Stimulated activated naive CD8-positive, alpha-beta T cell treated with anti-CD3 and anti-CD28 coated beads, Interleukin-15, Interleukin-2, amounts not matched to agents 100 ng/mL and 50 ng/mL, for 24 hours (primary cell): ENCODE results near the gene WWOX.
"Not testable (repeated sequence)": the region's sequence is repeated elsewhere in the genome, so short reads cannot be mapped to it uniquely, and the experiment has no call there.

Experiments
- H3K27ac Mint-ChIP-seq: one replicate; pipeline ENCODE4 v1.8.0; 2021; ENCODE audit warnings: mild to moderate bottlenecking, mixed read lengths
- H3K27me3 Mint-ChIP-seq: one replicate; pipeline ENCODE4 v1.8.0; 2021; ENCODE audit warnings: mixed read lengths
- H3K36me3 Mint-ChIP-seq: one replicate; pipeline ENCODE4 v1.8.0; 2021; ENCODE audit warnings: low read depth, mixed read lengths
- H3K4me1 Mint-ChIP-seq: one replicate; pipeline ENCODE4 v1.8.0; 2021; ENCODE audit warnings: low read depth, mixed read lengths
- H3K4me3 Mint-ChIP-seq: one replicate; pipeline ENCODE4 v1.8.0; 2021; ENCODE audit warnings: mild to moderate bottlenecking, mixed read lengths
- H3K9me3 Mint-ChIP-seq: one replicate; pipeline ENCODE4 v1.8.0; 2021; ENCODE audit warnings: mixed read lengths

WWOX gene

DNA sequence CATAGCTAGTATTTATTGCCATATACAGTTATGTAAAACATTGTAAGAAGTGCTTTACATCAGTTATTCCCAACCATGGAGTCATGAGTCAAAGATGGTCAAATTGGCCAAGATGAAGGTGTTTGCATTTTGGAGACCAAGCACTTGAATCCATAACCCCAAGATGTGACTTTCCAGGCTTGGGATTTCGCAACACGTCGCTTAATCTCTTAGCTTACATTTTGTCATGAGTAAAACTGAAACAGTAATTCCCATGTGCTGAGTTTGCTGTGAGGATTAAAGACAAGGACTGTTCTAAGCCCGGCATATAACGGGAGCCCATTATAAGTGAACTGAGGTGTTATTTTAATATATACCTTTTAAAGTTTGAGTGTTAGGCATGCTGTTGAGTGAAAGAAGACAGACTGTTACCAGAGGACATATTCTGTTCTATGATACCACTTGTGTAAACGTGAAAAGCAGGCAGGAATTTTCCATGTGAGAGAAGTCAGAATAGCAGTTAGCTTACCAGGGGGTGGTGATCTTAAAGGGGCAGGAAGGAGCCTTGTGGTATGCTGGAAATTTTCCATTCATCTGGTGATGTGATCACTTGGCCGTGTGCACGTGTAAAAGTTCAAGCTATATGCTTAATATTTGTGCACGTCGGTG, 484.9 kb downstream of the WWOX start:
- H3K36me3 Mint-ChIP-seq = no peaks in the 10 kb centered on the region
- peaks cover under 1% of the 10 kb centered on the region for H3K9me3 Mint-ChIP-seq
- no peaks in the 10 kb centered on the region for H3K27me3 Mint-ChIP-seq
- no peak overlapping the region for H3K27ac Mint-ChIP-seq
- no peaks in the 10 kb centered on the region for H3K4me1 Mint-ChIP-seq
- no peak overlapping the region for H3K4me3 Mint-ChIP-seq

DNA sequence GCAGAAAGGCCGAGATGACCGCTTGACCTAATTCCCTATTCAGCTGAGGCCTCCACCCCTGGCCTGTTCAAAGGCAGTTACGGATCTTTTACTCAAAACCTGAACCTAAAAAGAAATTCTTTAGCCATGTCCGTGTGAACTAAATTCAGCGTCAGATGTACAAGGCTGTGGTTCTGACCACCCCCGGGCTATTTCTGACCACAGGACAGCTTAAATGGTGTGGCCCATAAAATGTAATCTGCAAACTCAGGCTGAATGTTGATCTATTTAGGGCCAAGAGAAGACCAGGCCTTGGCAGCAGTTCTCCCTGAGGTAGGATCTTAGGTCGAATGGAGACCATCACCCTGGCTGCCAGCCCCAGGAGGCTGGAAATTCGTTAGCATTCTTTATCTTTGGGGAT, 485.5 kb downstream of the WWOX start:
- Mint-ChIP-seq H3K36me3 (no peaks in the 10 kb centered on the region), H3K9me3 (no peaks in the 10 kb centered on the region), H3K27me3 (no peaks in the 10 kb centered on the region), H3K4me3 (no peak overlapping the region), H3K27ac (no peak overlapping the region), H3K4me1 (no peaks in the 10 kb centered on the region)

DNA sequence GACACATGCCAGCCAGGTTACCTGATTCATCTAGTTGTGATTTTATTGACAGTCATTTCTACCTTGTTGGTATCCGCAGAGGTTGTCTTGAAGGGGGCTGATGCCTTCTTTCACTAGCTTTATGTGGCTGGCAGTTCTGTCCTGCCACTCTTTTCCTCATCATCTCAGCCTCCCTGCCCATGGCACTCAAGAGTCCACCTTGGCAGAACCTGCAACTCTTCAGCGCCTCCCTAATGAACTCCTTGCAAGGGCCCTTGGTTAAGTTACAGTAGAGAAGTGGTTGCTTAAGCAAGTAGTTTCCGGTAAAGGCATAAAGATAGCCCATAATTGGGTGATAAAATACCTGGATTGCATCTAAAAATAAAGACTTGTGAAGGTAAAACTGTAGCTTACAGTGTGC, 489.9 kb downstream of the WWOX start:
- H3K36me3 Mint-ChIP-seq = no peaks in the 10 kb centered on the region
- no peaks in the 10 kb centered on the region for H3K9me3 Mint-ChIP-seq
- no peak overlapping the region for H3K4me3 Mint-ChIP-seq
- no peaks in the 10 kb centered on the region for H3K27me3 Mint-ChIP-seq
- H3K4me1 Mint-ChIP-seq = no peaks in the 10 kb centered on the region
- H3K27ac Mint-ChIP-seq = no peak overlapping the region

DNA sequence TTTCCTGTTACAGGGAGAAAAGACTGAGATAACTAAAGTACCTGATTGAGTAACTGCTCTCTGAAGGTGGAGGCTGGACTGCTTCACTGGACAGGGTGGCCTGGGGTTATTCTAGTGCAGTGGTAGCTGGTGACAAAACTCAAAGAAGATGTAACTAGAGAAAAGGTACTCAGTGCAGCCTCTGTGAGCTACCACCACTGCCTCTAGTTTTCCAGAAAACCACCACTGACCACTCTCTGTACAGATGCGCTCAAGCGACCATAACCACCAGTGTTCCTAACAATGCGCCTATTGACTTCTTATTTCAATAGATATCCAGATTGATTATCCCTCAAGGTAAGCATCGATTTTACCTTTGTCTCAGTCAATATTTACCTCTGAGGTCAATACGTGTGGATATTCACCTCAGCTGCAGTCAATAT, 492.2 kb downstream of the WWOX start:
- no peak overlapping the region for H3K4me3 Mint-ChIP-seq
- no peaks in the 10 kb centered on the region for H3K36me3 Mint-ChIP-seq
- no peaks in the 10 kb centered on the region for H3K4me1 Mint-ChIP-seq
- no peak overlapping the region for H3K27ac Mint-ChIP-seq
- H3K9me3 Mint-ChIP-seq = no peaks in the 10 kb centered on the region
- no peaks in the 10 kb centered on the region for H3K27me3 Mint-ChIP-seq

DNA sequence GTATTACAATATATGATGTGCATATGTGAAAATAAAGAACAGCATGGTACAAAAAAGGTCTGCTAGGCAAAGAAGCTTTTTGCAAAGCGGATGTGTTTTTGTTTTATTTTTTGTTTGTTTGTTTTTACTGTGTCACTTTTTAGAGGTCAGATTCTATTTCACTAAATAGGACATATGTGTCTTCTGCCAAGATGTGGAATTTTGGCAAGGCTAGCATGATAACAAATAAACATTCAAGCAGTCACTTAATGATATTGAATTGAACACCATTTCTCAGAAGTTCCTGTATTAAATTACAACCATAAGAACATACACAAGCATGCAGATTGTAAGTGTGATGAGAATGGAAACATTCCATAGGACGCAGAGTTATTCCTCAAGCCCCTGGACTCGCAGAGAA, 492.7 kb downstream of the WWOX start:
- Mint-ChIP-seq H3K36me3 (no peaks in the 10 kb centered on the region), H3K9me3 (no peaks in the 10 kb centered on the region), H3K27me3 (no peaks in the 10 kb centered on the region), H3K27ac (no peak overlapping the region), H3K4me1 (no peaks in the 10 kb centered on the region), H3K4me3 (no peak overlapping the region)

DNA sequence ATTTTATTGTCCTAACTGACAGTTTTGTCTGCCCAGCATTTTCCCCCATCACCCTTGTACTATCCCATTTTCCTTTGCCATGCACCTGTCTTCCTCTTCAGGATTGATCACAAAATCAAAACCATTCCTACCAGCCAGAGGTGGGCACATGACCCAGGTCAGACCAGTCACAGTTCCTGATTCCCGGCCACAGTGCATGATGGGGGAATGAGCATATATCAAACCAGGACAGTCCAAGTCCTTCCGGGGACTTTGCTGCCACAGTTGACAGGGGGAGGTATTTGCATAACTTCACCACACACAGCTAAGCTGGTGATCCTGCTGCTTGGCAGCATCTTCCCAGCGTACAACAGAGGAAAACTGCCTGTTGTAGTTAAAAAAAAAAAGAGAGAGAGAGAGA, 493.9 kb downstream of the WWOX start:
- no peaks in the 10 kb centered on the region for H3K27me3 Mint-ChIP-seq
- H3K9me3 Mint-ChIP-seq = no peaks in the 10 kb centered on the region
- no peaks in the 10 kb centered on the region for H3K36me3 Mint-ChIP-seq
- H3K27ac Mint-ChIP-seq = no peak overlapping the region
- H3K4me1 Mint-ChIP-seq = no peaks in the 10 kb centered on the region
- H3K4me3 Mint-ChIP-seq = no peak overlapping the region

DNA sequence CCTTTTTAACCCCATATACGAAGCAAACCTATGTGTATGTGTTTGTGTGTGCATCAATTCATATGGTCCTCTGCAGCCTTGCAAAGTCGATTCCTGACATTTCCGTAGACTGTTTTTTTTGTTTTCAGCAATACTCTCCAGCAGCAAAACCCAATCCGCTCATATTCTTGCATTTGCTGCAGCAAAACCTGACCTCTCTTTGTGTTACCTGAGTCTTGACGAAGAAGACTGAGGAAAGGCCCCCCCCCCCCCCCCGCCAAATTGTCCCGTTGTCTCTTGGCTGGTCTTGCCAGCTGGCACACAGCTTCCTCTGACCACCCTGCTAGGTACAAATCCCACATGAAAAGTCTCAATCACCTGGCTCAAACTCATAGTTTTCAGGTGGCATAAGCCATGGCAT, 494.7 kb downstream of the WWOX start:
- no peaks in the 10 kb centered on the region for H3K4me1 Mint-ChIP-seq
- H3K4me3 Mint-ChIP-seq = no peak overlapping the region
- no peak overlapping the region for H3K27ac Mint-ChIP-seq
- H3K36me3 Mint-ChIP-seq = no peaks in the 10 kb centered on the region
- no peaks in the 10 kb centered on the region for H3K27me3 Mint-ChIP-seq
- H3K9me3 Mint-ChIP-seq = no peaks in the 10 kb centered on the region

DNA sequence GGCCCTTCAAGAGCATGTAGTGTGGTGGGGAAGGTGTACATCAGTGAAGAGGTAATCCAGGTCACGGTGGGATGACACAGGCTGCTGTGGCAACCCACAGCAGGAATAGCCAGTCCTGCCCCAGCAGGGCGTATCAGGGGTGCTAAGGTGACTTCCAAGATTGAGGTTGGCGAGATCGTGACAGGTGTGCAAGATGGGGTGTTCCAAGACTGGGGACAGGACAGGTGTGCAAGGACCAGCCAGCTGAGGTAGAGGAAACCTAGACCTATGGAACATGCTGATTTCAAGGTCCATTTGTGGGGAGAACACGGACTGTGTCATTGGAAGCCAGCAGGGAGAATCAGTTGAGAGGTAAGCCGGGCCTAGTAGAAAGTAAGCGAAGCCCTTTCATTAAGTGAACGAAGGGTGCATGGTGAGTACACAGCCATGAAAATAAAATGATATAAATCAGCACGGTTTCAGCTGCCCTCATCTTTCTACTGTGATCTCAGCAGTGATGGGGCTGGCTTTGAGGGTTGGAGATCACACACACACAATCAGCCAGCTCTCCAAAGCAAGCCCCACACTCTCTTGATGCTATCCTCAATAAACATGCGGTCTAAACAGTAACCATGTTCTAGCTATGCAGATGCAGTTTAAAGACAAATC, 497.0 kb downstream of the WWOX start:
- Mint-ChIP-seq H3K27me3 (no peaks in the 10 kb centered on the region), H3K4me3 (no peak overlapping the region), H3K9me3 (no peaks in the 10 kb centered on the region), H3K36me3 (no peaks in the 10 kb centered on the region), H3K27ac (no peak overlapping the region), H3K4me1 (no peaks in the 10 kb centered on the region)

DNA sequence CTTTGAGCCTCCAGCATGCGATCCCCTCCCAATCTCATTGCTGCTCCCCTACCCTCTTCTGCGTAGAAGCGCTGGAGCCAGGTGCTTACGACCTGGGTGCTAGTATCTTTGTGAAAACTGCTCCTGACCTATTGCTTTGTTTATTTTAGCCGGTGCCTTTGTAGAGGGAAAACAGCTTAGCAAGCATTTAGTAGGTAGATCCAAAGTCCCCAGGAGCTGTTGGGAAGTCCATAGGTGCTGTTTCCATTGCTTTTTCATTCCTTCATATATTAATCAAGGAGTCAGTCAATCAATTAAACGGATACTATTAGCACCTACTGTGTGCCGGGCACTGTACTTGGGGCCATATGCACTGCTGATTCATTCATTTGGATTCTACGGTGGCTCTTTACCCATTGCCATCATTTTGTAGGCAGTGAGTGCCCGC, 497.6 kb downstream of the WWOX start:
- H3K9me3 Mint-ChIP-seq = no peaks in the 10 kb centered on the region
- no peaks in the 10 kb centered on the region for H3K4me1 Mint-ChIP-seq
- no peak overlapping the region for H3K27ac Mint-ChIP-seq
- H3K27me3 Mint-ChIP-seq = no peaks in the 10 kb centered on the region
- no peaks in the 10 kb centered on the region for H3K36me3 Mint-ChIP-seq
- no peak overlapping the region for H3K4me3 Mint-ChIP-seq

DNA sequence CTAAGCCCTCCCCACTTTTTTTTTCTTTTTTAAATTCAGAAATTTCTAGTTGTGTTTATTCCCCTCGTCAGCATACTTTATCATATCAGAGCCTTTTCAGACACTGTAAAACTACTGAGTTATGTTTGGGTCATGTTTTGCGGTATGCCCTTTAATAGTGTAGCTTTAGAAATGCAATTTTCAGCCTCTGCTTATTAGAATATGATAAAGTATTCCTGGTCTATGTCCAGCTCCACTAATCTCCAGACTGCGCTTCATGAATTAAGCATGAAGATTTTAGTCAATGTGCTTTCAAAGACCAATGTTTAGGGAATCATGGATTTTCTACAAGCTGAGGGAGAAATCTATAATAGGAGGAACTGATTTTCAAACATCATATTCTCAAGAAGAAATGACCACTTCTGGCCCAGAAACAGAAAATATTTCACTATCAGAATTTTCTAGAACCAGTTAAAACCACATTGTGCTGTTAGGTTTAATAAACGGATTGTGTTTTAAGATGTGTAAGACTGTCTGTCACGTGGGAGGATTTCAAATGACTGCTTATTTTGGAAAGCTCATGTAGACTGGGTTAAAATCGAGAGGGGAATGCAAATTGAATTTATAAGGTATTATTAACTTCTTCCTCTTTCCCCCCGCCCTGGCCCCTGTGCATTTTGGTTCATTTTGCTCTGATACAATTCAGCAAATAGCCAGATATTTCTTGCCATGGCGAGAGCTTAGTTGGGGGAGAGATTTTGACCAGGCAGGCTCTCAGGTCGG, 498.5 kb downstream of the WWOX start:
- no peak overlapping the region for H3K27ac Mint-ChIP-seq
- H3K4me3 Mint-ChIP-seq = no peak overlapping the region
- no peaks in the 10 kb centered on the region for H3K9me3 Mint-ChIP-seq
- no peaks in the 10 kb centered on the region for H3K4me1 Mint-ChIP-seq
- H3K27me3 Mint-ChIP-seq = no peaks in the 10 kb centered on the region
- no peaks in the 10 kb centered on the region for H3K36me3 Mint-ChIP-seq

DNA sequence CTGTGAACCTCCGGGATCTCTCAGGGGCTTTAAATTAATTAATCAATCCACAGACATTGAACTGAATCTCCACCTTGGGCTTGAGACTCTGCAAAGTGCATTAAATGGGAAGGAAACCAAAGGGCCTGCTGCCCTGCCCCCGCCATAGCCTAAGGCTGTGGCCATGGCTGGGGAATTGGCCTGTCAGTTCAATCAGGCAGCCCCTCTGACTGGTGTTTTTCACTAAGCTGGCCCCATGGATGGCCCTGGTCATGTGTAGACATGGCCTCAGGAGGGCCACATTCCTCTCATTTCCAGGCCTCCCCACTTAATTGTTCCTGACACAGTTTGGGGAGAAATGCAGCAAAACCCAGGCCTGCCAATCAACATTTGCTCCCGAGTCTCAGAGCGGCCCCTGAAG, 499.8 kb downstream of the WWOX start:
- Mint-ChIP-seq H3K27ac (no peak overlapping the region), H3K9me3 (no peaks in the 10 kb centered on the region), H3K27me3 (no peaks in the 10 kb centered on the region), H3K4me1 (no peaks in the 10 kb centered on the region), H3K36me3 (no peaks in the 10 kb centered on the region), H3K4me3 (no peak overlapping the region)

DNA sequence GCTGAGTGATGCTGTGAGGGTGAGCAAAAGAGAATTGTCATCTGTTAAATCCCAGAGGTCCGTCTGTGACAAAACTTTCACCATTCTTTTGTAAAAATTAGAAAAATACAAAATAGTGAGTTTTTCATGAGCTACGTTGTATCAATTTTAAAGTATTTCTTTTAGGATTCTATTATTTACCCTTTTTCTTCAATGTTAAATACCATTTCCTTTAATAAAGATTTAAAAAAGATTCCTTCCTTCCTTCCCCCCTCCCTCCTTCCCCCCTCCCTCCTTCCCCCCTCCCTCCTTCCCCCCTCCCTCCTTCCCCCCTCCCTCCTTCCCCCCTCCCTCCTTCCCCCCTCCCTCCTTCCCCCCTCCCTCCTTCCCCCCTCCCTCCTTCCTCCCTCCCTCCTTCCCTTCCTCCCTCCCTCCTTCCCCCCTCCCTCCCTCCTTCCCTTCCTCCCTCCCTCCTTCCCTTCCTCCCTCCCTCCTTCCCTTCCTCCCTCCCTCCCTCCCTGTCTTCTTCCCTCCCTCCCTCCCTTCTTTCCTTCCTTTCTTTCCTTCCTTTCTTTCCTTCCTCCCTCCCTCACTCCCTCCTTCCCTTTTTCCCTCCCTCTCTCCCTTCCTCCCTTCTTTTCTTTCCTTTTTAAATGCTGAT, 505.1 kb downstream of the WWOX start:
- not testable (repeated sequence) for H3K9me3 Mint-ChIP-seq, H3K4me1 Mint-ChIP-seq, H3K36me3 Mint-ChIP-seq, H3K4me3 Mint-ChIP-seq, H3K27ac Mint-ChIP-seq, H3K27me3 Mint-ChIP-seq

DNA sequence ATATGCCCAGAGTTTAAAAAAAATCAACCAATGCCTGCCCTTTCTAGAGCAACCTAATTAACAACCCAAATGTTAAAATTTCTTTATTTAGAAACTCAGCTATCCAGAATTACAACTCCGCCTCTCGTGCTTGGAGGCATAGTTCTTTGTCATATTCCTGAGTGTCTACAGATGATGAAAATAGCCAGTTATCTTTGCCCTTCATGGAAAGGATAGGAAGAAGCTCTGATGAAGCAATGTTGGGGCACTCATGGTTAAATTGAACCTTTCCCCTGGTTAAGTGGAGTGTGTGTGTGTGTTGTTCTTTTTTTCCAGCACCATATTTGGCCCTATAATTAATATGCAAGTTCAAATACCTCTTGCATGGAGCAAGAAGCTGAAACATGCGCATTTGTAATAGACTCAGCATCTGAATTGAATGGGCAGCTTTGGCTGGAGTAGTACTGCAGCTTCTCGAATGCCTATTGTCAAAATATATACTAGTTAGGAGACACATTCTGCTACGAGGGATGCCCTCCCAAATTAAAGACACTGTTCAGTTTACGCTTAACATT, 506.2 kb downstream of the WWOX start:
- no peak overlapping the region for H3K4me3 Mint-ChIP-seq
- H3K36me3 Mint-ChIP-seq = no peaks in the 10 kb centered on the region
- no peaks in the 10 kb centered on the region for H3K4me1 Mint-ChIP-seq
- no peaks in the 10 kb centered on the region for H3K27me3 Mint-ChIP-seq
- no peaks in the 10 kb centered on the region for H3K9me3 Mint-ChIP-seq
- no peak overlapping the region for H3K27ac Mint-ChIP-seq

DNA sequence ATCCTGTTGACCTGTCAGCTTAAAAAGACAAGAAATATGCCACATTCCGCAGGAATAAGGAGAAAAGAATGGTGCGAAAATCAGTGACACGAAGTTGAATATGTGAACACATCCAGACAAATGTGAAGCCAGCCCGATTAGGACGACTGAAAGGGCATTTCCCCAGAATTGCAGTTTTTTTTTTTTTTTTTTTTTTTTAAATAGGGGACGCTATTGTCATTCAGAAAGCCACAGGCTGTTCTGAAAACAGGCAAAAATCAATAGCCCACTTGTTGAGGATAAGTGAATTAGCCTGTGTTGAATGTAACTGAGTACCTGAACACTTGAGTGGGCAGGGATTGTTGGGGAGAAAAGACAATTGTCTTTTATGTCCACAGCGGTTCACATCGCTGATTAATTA, 507.1 kb downstream of the WWOX start:
- no peak overlapping the region for H3K27ac Mint-ChIP-seq
- no peaks in the 10 kb centered on the region for H3K36me3 Mint-ChIP-seq

DNA sequence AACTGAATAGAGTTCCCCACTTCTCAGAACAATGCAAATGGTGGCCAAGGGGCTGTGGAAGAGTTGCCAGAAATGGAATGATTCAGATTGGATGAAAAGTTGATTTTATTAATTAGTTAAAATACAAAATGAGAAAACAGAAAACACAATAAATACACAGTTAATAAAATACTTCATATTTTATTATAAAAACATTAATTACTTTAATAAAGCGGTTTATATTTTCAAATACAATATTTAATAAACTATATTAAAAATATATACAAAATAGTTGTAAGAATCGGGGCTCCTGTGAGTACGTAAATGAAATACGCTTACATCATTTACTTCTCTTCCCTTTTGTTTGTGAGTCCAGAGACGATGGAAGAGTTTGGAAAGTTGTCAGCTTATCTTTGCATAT, 507.6 kb downstream of the WWOX start:
- Mint-ChIP-seq H3K27ac (no peak overlapping the region), H3K36me3 (no peaks in the 10 kb centered on the region)

More for the DNA sequence above, 507.1 kb downstream of the WWOX start:
- H3K9me3 Mint-ChIP-seq = no peaks in the 10 kb centered on the region
- no peaks in the 10 kb centered on the region for H3K4me1 Mint-ChIP-seq
- H3K4me3 Mint-ChIP-seq = no peak overlapping the region
- H3K27me3 Mint-ChIP-seq = no peaks in the 10 kb centered on the region

More for the DNA sequence above, 507.6 kb downstream of the WWOX start:
- Mint-ChIP-seq H3K4me1 (no peaks in the 10 kb centered on the region), H3K4me3 (no peak overlapping the region), H3K27me3 (no peaks in the 10 kb centered on the region), H3K9me3 (no peaks in the 10 kb centered on the region)
